Mammary epithelial cell (primary cell): Measurements from ENCODE around the gene ESRRB.

Source experiments
- CTCF ChIP-seq, 2 donors: IDR thresholded peaks in 1 of 2; conservative IDR thresholded peaks in 1 of 2; 2 replicates each; pipeline ENCODE4 v1.5.1; 2011 to 2012; ENCODE audit warnings: inconsistent platforms in 2 of 2, low read length in 2 of 2, mild to moderate bottlenecking in 2 of 2, control low read depth in 1 of 2, low read depth in 1 of 2; ENCODE audit not compliant: insufficient read depth in 1 of 2; ENCODE audit errors: extremely low read depth in 1 of 2
- EZH2 ChIP-seq: IDR thresholded peaks from 2 replicates; pipeline ENCODE4 v1.6.1; 2012; ENCODE audit warnings: low read length, inconsistent platforms, borderline replicate concordance

GRCh38 chr14:76497550-76498462 is 121.9 kb downstream of the ESRRB start:
- TF ChIP-seq CTCF (conservative IDR thresholded peaks at IDR 0.05 in 1 of 2, IDR thresholded peaks at IDR 0.05 in 1 of 2; ENCODE audit: extremely low read depth in 1 of 2, insufficient read depth in 1 of 2, low read depth in 1 of 2, low read length in 2 of 2) = no peak
- TF ChIP-seq EZH2 = no peak
